AG04450 (cell line): ENCODE results near the gene NUDT1. TPM values are rescaled to one million over a fixed set of nuclear protein-coding genes. Genes with fewer than 3 reads are reported as not detected.
A peak's percentile ranks its signal among the peaks of the same experiment; 100 is the strongest.

Experiments
- CTCF ChIA-PET: fragments of 300-600, 350-600 bp; formaldehyde crosslinking; extraction: SDS; loops from one replicate; lab custom pipeline; 2022; ENCODE audit warnings: antibody characterized with exemption, inconsistent platforms; lab: Charles Lee
- POLR2A ChIA-PET: fragments of 350-600 bp; formaldehyde crosslinking; extraction: SDS; loops from one replicate; lab custom pipeline; 2021; ENCODE audit warnings: antibody characterized with exemption, inconsistent platforms; lab: Yijun Ruan, JAX
- DNase-seq: peaks from one replicate; pipeline ENCODE4 v3.0.0-alpha.2; 2011; ENCODE audit warnings: low read depth, low spot score
- H3K27ac ChIP-seq: one replicate; pipeline ENCODE4 v1.5.1; 2012; ENCODE audit warnings: low read depth, low read length, control low read depth
- H3K27me3 ChIP-seq: one replicate; pipeline ENCODE4 v1.6.0; 2012; ENCODE audit warnings: low read length; ENCODE audit not compliant: control insufficient read depth, insufficient read depth
- H3K4me3 ChIP-seq: 2 replicates; pipeline ENCODE4 v1.5.1; 2011; ENCODE audit warnings: mild to moderate bottlenecking, low read depth, low read length, control low read depth
- H3K9me3 ChIP-seq: 2 replicates; pipeline ENCODE4 v1.5.1; 2012; ENCODE audit warnings: low read length; ENCODE audit not compliant: control insufficient read depth, insufficient read depth
- CTCF ChIP-seq: IDR thresholded peaks from 2 replicates; pipeline ENCODE4 v1.5.1; 2011; ENCODE audit warnings: low read depth, low read length, control low read depth, inconsistent platforms
- polyA minus RNA-seq: library from RNA; depleted of rRNA, polyadenylated mRNA; stranded (reverse); fragments of >200 nt; gene quantifications from 2 replicates; pipeline ENCODE4 v1.2.3, GENCODE V29; 2011; rRNA and poly(A)+ RNA removed
- polyA plus RNA-seq: library from polyadenylated mRNA; depleted of rRNA; stranded (reverse); fragments of >200 nt; gene quantifications from 2 replicates; pipeline ENCODE4 v1.2.3, GENCODE V29; 2011; rRNA removed

Gene NUDT1
- 11.5 and 15.2 TPM in 2 replicates for polyA plus RNA-seq
- polyA minus RNA-seq: 14.3 and 15.7 TPM in 2 replicates

GRCh38 chr7:2241580-2242540, at the start of gene NUDT1, which contains the start of gene MRM2:
TSS of gene NUDT1 (plus strand) at chr7:2242226. CDS start at chr7:2244575, 2,349 bp downstream.
TSS of gene MRM2 (minus strand) at chr7:2242205. CDS start at chr7:2242169, 36 bp downstream.
- ChIA-PET CTCF (interaction anchor here (0.6 to 1.7 kb wide), 2 partner anchors 47 to 106 kb away, joined by 3 to 8 read pairs; no protein-coding TSS in a partner anchor), POLR2A (interaction anchor here (0.7 to 1.8 kb wide), 3 partner anchors 9 to 131 kb away, joined by 3 to 5 read pairs (median 3); partner anchors contain the start of gene MAD1L1)
- DNase-seq: peak; percentile 16
- H3K4me3 ChIP-seq: peak within 1 kb of the TSS; percentile 85
- H3K27ac ChIP-seq: peak within 1 kb of the TSS; percentile 47
- H3K9me3 ChIP-seq: no peaks in the 10 kb centered on the region; the same call in 1 of the 2 replicates
- no peaks in the 10 kb centered on the region for H3K27me3 ChIP-seq
- TF ChIP-seq CTCF: no peak

- DNase-seq: no peak
- POLR2A ChIA-PET: no interaction called here
Observed at GRCh38 chr7:2192831-2193534, 49.0 kb upstream of the NUDT1 start.

GRCh38 chr7:2193575-2194305, 48.3 kb upstream of the NUDT1 start:
- no peaks in the 10 kb centered on the region for H3K27me3 ChIP-seq
- peaks cover 15% of the 10 kb centered on the region for H3K9me3 ChIP-seq
- no peak for DNase-seq
- POLR2A ChIA-PET: no interaction called here
- H3K4me3 ChIP-seq: no peak overlapping the region
- TF ChIP-seq CTCF: no peak
- CTCF ChIA-PET: interaction anchor here (1.0 to 1.5 kb wide), 2 partner anchors 9 to 15 kb away, joined by 3 to 4 read pairs; no protein-coding TSS in a partner anchor
- no peak overlapping the region for H3K27ac ChIP-seq

More at GRCh38 chr7:2192831-2193534, 49.0 kb upstream of the NUDT1 start:
- no peak for TF ChIP-seq CTCF
- CTCF ChIA-PET: no interaction called here
- Histone ChIP-seq H3K9me3 (peaks cover 15% of the 10 kb centered on the region), H3K27ac (no peak overlapping the region), H3K27me3 (no peaks in the 10 kb centered on the region), H3K4me3 (no peak overlapping the region)

GRCh38 chr7:2195400-2196246, 46.4 kb upstream of the NUDT1 start:
- Histone ChIP-seq H3K9me3 (peaks cover 15% of the 10 kb centered on the region), H3K27ac (no peak overlapping the region), H3K27me3 (no peaks in the 10 kb centered on the region), H3K4me3 (no peak overlapping the region)
- no peak for DNase-seq
- TF ChIP-seq CTCF: no peak
- ChIA-PET CTCF (interaction anchor here (0.6 to 1.5 kb wide), 12 partner anchors 7 to 618 kb away, joined by 3 to 6 read pairs (median 4); no protein-coding TSS in a partner anchor), POLR2A (interaction anchor here (0.7 kb wide), 1 partner anchor 169 kb away, joined by 3 read pairs; no protein-coding TSS in a partner anchor)
